Measurements from ENCODE around the gene SERPINB10.

GRCh38 chr18:63890950-63891304, 16.8 kb upstream of the SERPINB10 start:
- TF ChIP-seq EZH2 (optimal IDR thresholded peaks at IDR 0.05; ENCODE audit: low read depth, low read length), result no peak
- TF ChIP-seq CTCF (IDR thresholded peaks at IDR 0.05; ENCODE audit: low read length), result peak; percentile 39; the same call in 1 of the 2 replicates
- TF ChIP-seq EZH2phosphoT487 (IDR thresholded peaks at IDR 0.05; ENCODE audit: low read length), result no peak
